HFF-Myc (cell line): ENCODE results near the gene EFNA1.

ENCODE experiments used
- DNase-seq: peaks from one replicate; pipeline ENCODE4 v3.0.0-alpha.2; 2011; ENCODE audit warnings: low read depth; ENCODE audit errors: extremely low read depth
- H3K4me3 ChIP-seq: replicated peaks from 2 replicates; pipeline ENCODE4 v1.5.1; 2011; ENCODE audit warnings: low read depth, mild to moderate bottlenecking, control low read depth, low read length
- CTCF ChIP-seq: IDR thresholded peaks from 2 replicates; pipeline ENCODE4 v1.5.1; 2012; ENCODE audit warnings: mild to moderate bottlenecking, low read depth, low read length, control low read depth; ENCODE audit errors: missing control alignments

Gene EFNA1

GRCh38 chr1:155170806-155171205 is 43.1 kb downstream of the EFNA1 start:
- no peak overlapping the region for H3K4me3 ChIP-seq
- no peak for TF ChIP-seq CTCF
- no peak for DNase-seq

GRCh38 chr1:155171836-155172731 is 44.4 kb downstream of the EFNA1 start:
- no peak for TF ChIP-seq CTCF
- H3K4me3 ChIP-seq = peak overlapping the region; percentile 91
- no peak for DNase-seq

GRCh38 chr1:155172732-155173477 is 45.2 kb downstream of the EFNA1 start, which contains the start of gene KRTCAP2:
Gene KRTCAP2, minus strand, starts transcription at chr1:155173304. Its CDS starts 80 bp downstream, at chr1:155173224.
- DNase-seq = peak; percentile 90
- peak within 1 kb of the TSS; percentile 91 for H3K4me3 ChIP-seq
- TF ChIP-seq CTCF = peak; percentile 92

GRCh38 chr1:155173478-155174323 is 46.0 kb downstream of the EFNA1 start, which contains the start of gene TRIM46:
Gene TRIM46, plus strand, starts transcription at chr1:155173849. Its CDS starts 118 bp downstream, at chr1:155173967.
- TF ChIP-seq CTCF = no peak
- peak within 1 kb of the TSS; percentile 91 for H3K4me3 ChIP-seq
- DNase-seq = no peak

GRCh38 chr1:155174324-155175280 is 46.9 kb downstream of the EFNA1 start:
- no peak for TF ChIP-seq CTCF
- H3K4me3 ChIP-seq = peak overlapping the region; percentile 91
- DNase-seq = no peak
